NAMALWA (cell line): Measurements from ENCODE around the gene TMEM201.
A peak's percentile ranks its signal among the peaks of the same experiment; 100 is the strongest.
"Not testable (repeated sequence)": the region's sequence is repeated elsewhere in the genome, so short reads cannot be mapped to it uniquely, and the experiment has no call there.

Experiments
- DNase-seq: peaks from one replicate; pipeline ENCODE4 v3.0.0-alpha.2; 2015; ENCODE audit warnings: low spot score

Gene TMEM201, protein sequence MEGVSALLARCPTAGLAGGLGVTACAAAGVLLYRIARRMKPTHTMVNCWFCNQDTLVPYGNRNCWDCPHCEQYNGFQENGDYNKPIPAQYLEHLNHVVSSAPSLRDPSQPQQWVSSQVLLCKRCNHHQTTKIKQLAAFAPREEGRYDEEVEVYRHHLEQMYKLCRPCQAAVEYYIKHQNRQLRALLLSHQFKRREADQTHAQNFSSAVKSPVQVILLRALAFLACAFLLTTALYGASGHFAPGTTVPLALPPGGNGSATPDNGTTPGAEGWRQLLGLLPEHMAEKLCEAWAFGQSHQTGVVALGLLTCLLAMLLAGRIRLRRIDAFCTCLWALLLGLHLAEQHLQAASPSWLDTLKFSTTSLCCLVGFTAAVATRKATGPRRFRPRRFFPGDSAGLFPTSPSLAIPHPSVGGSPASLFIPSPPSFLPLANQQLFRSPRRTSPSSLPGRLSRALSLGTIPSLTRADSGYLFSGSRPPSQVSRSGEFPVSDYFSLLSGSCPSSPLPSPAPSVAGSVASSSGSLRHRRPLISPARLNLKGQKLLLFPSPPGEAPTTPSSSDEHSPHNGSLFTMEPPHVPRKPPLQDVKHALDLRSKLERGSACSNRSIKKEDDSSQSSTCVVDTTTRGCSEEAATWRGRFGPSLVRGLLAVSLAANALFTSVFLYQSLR

GRCh38 chr1:9588551-9589143 is at the start of gene TMEM201:
TMEM201 (plus strand) TSS chr1:9588911; CDS start chr1:9588931, 20 bp downstream.
- DNase-seq: peak; percentile 97

DNA sequence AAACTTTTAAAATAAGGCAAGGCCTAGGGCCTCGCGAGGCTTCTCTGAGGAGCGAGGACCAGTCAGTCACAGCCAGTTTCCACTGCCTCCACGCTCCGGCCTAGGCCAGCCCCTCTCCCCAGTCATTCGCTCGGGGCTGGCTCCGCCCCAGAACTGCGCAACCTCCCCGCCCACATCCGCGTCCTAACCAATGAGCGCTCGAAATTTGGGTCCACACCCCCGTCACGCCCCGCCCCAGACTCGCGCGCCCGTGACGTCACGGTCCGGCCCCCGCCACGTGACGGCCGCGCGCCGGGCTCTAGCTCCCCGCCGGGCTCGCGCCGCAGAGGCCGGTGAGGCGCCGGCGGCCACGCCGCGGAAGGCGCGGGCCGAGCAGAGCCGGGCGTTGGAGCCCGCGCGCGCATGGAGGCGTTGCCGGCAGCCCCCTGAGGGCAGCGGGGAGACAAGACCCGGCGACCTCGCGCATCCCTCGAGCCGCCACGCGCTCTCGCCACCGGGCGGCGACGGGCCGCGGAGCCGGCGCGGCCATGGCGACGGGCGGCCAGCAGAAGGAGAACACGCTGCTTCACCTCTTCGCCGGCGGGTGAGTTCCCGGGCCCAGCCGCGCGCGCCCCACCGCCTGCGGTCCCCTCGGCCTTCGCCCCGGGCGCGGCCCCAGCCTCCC is 49.4 kb upstream of the TMEM201 start, which contains the start of gene SLC25A33:
Gene SLC25A33 (plus strand): TSS at position 301 of the 664 bp plus-strand sequence. CDS start 227 bp downstream, at position 528.
- peak; percentile 99 for DNase-seq

DNA sequence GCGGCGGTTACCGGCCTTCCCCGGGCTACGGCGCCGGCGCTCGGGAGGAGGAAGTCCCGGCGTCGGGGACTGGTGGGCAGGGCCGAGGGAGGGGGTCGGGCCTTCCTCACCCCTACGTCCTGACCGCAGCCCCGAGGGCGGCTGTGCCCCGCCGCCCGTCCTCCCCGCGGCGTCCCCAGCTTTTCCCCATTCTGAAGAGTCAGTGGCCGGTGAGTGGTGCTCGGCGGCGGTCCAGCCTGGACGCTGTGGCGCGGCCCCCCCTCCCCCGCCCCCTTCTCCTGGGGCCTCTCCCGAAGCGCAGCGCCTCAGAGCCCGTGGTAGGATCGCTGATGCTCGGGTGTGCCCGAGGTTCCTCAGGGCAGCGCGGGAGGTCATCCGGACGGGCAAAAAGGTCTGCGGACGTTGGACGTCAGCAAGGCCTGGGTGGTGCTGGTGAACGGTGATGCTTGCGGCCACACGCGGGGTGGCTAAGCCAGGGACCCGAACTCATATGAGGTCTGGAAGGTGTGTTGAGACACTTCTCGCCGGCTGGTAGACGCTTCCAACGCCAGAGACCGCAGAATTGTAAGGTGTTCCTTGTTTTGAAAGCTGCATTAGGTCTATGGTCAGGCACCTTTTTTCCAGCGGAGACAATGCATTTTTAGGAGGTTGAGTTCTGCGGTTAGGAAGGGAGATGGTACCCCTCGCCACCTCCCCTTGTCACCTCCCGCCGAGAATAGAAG is 48.7 kb upstream of the TMEM201 start:
- DNase-seq: peak; percentile 73

DNA sequence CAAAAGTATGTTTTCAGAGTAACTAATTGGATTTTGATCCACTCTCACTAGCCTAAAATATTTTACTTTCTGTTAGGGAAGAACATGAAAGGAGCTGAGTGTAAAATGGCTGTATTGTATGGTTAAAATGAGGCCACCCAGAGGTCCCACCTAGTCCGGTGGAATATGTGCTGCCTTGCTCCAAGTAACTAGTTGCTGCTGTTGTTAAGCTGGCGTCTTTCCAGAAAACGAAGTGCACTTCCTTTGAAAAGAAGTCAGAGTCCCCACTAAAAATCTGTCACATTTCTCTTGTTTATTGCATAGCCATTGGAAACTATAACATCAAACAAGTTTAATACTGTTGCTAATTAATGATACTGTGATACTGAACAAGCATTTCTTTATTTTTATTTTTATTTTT is 46.3 kb upstream of the TMEM201 start:
- peak; percentile 43 for DNase-seq

DNA sequence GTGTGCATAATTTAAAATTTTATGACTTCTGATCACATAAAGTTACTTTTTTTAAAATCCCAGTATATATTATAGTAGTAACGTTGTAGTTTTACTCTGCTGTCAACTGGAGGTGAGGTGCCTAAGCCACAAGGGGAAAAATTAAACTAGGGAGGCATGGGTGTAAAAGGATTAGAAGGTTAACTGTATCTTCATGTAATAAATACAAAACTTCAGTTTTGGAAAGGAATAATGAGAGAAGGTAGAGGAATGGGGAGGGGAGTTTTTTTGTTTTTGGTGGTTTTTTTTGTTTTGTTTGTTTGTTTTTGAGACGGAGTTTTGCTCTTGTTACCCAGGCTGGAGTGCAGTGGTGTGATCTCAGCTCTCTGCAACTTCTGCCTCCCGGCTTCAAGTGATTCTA is 43.8 kb upstream of the TMEM201 start:
- no peak for DNase-seq

- no peak for DNase-seq
Observed at GRCh38 chr1:9549955-9550546, 38.7 kb upstream of the TMEM201 start.

DNA sequence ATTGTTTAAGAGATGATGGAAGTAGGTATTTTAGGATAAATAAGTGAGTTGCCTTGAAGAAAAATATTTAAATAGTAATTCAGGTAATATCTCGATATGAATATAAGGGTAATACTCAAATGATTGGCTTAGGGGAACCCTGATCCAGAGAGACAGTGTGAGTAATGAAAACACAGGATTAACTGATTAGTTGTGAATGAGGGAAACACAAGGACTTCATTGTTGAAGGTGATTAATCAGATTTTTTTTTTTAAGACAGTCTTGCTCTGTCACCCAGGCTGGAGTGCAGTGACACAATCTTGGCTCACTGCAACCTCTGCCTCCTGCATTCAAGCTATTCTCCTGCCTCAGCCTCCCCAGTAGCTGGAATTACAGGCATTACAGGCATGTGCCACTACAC is 36.7 kb upstream of the TMEM201 start:
- no peak for DNase-seq

DNA sequence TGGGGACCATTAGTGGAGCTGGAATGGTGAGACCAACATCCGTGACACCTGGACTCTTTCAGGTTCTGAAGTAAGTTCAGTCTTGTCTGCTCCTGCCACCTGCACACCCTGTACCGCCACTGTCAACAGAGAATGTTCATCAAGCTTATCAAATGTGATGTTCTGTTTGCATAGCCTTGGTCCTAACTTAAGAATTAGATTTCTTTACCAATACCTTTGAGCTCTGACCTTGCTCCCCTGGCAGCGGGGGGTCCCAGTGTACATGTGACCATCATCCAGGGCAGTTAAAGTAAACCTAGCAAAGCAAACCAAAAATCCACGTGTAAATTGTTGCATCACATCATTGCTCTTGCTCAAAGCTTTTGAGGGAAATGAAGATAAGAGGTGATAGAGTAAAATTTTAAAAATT is 35.0 kb upstream of the TMEM201 start:
- DNase-seq: no peak

- no peak for DNase-seq
Observed at GRCh38 chr1:9555942-9556341, 32.8 kb upstream of the TMEM201 start.

DNA sequence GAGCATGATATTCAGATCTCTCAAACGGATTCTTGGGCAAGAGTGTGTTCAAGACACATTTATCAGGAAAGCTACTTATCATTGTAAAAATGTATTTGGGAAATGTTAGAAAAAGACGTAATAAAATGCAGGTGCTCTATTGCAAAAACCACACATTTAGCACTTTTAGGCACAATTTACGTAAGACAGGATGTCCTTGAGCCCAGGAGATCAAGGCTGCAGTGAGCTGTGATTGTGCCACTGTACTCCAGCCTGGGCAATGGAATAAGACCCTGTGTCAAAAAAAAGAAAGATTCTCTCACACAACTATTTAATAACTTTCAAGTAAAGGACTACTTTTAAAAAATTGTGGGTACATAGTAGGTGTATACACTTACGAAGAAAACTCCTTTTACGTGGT is 31.1 kb upstream of the TMEM201 start:
- DNase-seq: no peak

DNA sequence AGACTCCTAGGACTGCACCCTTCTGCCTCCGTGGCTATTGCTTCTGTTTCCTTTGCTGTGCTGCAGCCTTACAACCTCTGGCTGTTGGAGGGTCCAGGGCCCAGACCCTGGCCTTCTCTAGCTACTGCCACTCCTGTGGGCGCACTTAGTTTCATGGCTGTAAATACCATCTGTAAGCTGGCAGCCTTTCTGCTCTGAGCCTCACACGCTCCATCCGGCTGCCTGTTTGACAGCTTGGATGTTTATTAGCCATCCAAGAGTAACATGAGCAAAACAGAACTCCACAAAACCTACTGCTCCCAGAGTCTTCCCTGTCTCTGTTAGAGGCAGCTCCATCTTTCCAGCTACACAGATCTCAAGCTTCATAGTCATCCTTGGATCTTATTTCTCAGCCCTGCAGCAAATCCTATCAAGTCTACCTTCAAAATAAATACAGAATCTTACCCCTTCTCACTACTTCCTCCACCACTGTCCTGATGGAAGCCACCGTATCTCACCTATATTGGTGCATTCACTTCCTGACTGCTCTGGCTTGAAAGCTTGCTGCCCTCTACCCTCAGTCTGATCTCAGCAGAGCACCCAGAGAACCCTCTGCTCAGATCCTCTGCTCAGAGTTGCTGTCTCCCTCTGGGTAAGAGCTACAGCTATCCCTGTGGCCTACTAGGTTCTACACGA is 30.3 kb upstream of the TMEM201 start:
- no peak for DNase-seq

- DNase-seq: no peak
Observed at GRCh38 chr1:9558946-9559545, 29.7 kb upstream of the TMEM201 start.

DNA sequence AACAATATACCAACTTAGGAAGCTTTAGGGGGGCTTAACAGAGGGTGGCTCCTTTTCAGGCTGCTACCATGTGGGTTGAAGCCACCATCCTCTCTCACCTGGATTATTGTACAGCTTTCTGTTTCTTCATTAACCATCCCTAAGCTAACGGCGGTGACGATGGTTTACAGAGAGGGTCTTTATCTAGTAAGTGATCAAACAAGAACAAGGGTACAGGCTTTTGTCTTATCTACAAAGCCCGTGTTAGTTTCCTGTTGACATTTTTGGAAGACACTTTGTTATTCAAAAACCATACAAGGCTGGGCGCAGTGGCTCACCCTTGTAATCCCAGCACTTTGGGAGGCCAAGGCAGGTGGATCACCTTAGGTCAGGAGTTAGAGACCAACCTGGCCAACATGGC is 29.0 kb upstream of the TMEM201 start:
- no peak for DNase-seq

DNA sequence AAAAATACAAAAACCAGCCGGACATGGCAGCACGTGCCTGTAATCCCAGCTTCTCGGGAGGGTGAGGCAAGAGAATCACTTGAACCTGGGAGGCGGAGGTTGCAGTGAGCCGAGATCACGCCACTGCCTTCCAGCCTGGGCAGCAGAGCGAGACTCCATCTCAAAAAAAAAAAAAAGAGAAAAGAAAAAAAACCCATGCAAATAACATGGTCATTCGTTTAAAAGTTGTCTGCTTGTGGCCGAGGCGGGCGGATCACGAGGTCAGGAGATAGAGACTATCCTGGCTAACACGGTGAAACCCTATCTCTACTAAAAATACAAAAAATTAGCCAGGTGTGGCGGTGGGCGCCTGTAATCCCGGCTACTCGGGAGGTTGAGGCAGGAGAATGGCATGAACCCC is 28.6 kb upstream of the TMEM201 start:
- not testable (repeated sequence) for DNase-seq

- DNase-seq: peak; percentile 49
Observed at GRCh38 chr1:9561429-9561828, 27.3 kb upstream of the TMEM201 start.

GRCh38 chr1:9569267-9569666 is 19.4 kb upstream of the TMEM201 start:
- no peak for DNase-seq

- DNase-seq: not testable (repeated sequence)
Observed at GRCh38 chr1:9570886-9571529, 17.7 kb upstream of the TMEM201 start.

- peak; percentile 70 for DNase-seq
Observed at GRCh38 chr1:9573723-9574122, 15.0 kb upstream of the TMEM201 start.

- DNase-seq: no peak
Observed at GRCh38 chr1:9575486-9575885, 13.2 kb upstream of the TMEM201 start.

DNA sequence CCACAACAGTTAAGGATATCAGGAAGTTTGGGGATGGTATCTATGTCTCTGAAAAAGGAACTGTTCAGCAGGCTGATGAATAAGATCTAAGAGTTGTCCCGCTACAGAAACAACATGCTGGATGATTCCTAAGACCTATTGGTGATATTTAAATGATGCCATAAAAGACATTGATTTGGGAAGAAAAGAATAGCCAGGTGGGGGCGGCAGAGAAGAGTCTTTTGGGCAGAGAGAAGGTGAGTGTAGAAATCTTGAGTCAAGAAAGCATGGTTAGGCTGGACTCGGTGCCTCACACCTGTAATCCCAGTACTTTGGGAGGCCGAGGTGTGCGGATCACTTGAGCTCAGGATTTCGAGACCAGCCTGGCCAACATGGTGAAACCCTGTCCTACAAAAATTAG is 11.8 kb upstream of the TMEM201 start:
- DNase-seq: no peak
